T-helper 2 cell (primary cell): Measurements from ENCODE around the gene MXRA7.
A peak's percentile ranks its signal among the peaks of the same experiment; 100 is the strongest.
"Not testable (repeated sequence)": the region's sequence is repeated elsewhere in the genome, so short reads cannot be mapped to it uniquely, and the experiment has no call there.

Experiments used
- DNase-seq, 5 experiments: peaks; one replicate each; pipeline versions ENCODE4 v3.0.0 to v3.0.0-alpha.2; 2012 to 2022

The MXRA7 gene

GRCh38 chr17:76716146-76716838 lies 5.5 kb upstream of the MXRA7 start:
- DNase-seq: peak in 2 of 5 experiments; percentile 73 to 96

GRCh38 chr17:76715496-76715830 lies 4.7 kb upstream of the MXRA7 start:
- no peak for DNase-seq

- peak; percentile 52 to 68 (median 61) for DNase-seq
Observed at GRCh38 chr17:76714822-76715495, 4.2 kb upstream of the MXRA7 start.

- DNase-seq: no peak
Observed at GRCh38 chr17:76714336-76714735, 3.6 kb upstream of the MXRA7 start.

GRCh38 chr17:76713765-76714164 lies 3.0 kb upstream of the MXRA7 start:
- no peak for DNase-seq

GRCh38 chr17:76712321-76712720 lies 1.6 kb upstream of the MXRA7 start:
- not testable (repeated sequence) for DNase-seq

- DNase-seq: not testable (repeated sequence)
Observed at GRCh38 chr17:76709951-76710862, 558 bp downstream of the MXRA7 start.

- no peak for DNase-seq
Observed at GRCh38 chr17:76709077-76709950, 1.5 kb downstream of the MXRA7 start.

- no peak for DNase-seq
Observed at GRCh38 chr17:76707985-76708807, 2.6 kb downstream of the MXRA7 start.

GRCh38 chr17:76706817-76707216 lies 3.9 kb downstream of the MXRA7 start:
- no peak for DNase-seq

GRCh38 chr17:76704805-76705204 lies 6.0 kb downstream of the MXRA7 start:
- no peak for DNase-seq

- DNase-seq: no peak
Observed at GRCh38 chr17:76702941-76703637, 7.7 kb downstream of the MXRA7 start.

GRCh38 chr17:76702076-76702475 lies 8.7 kb downstream of the MXRA7 start:
- no peak for DNase-seq

- no peak for DNase-seq
Observed at GRCh38 chr17:76701471-76701967, 9.2 kb downstream of the MXRA7 start.

- DNase-seq: peak in 1 of 5 experiments; percentile 49
Observed at GRCh38 chr17:76700617-76701470, 9.9 kb downstream of the MXRA7 start.

GRCh38 chr17:76700270-76700616 lies 10.5 kb downstream of the MXRA7 start:
- no peak for DNase-seq

- DNase-seq: not testable (repeated sequence)
Observed at GRCh38 chr17:76698466-76698977, 12.2 kb downstream of the MXRA7 start.

- DNase-seq: no peak
Observed at GRCh38 chr17:76697702-76698465, 12.9 kb downstream of the MXRA7 start.
